Liver (tissue), 3 donors: ENCODE data around the gene UBC.
"Not testable (repeated sequence)": the region's sequence is repeated elsewhere in the genome, so short reads cannot be mapped to it uniquely, and the experiment has no call there.

ENCODE experiments used
- ATF3 ChIP-seq: IDR thresholded peaks from 2 replicates; pipeline ENCODE4 v1.6.1; 2016; ENCODE audit warnings: antibody characterized with exemption
- CTCF ChIP-seq: fragments of 150-350 bp; IDR thresholded peaks from 2 replicates; pipeline ENCODE4 v1.5.1; 2017; ENCODE audit warnings: improper control_type of control experiment, low read depth, low read length; ENCODE audit not compliant: missing input control
- EGR1 ChIP-seq, 2 donors: IDR thresholded peaks; 2 replicates each; pipeline ENCODE4 v1.6.1; 2016 to 2018; ENCODE audit warnings: antibody characterized with exemption in 2 of 2, low read depth in 2 of 2
- FOXA1 ChIP-seq: IDR thresholded peaks from 2 replicates; pipeline ENCODE4 v1.6.1; 2016; ENCODE audit warnings: antibody characterized with exemption
- RAD21 ChIP-seq, 2 donors: IDR thresholded peaks; 2 replicates each; pipeline ENCODE4 v1.6.1; 2016; ENCODE audit warnings: antibody characterized with exemption in 2 of 2, mild to moderate bottlenecking in 2 of 2
- REST ChIP-seq: IDR thresholded peaks from 2 replicates; pipeline ENCODE4 v1.6.1; 2016; ENCODE audit warnings: antibody characterized with exemption, mild to moderate bottlenecking
- SP1 ChIP-seq: IDR thresholded peaks from 2 replicates; pipeline ENCODE4 v1.6.1; 2018; ENCODE audit warnings: antibody characterized with exemption, mild to moderate bottlenecking
- donor health status: healthy.
- donor health status: healthy.

- TF ChIP-seq REST; SP1; CTCF; RAD21 (IDR thresholded peaks at IDR 0.05); EGR1 (IDR thresholded peaks at IDR 0.05; ENCODE audit: low read depth in 2 of 2); FOXA1; ATF3: not testable (repeated sequence)
These were observed 34.1 kb downstream of the UBC start for GRCh38 chr12:124880335-124880734.
